Astrocyte of the hippocampus (primary cell): ENCODE measurements around the gene SMYD3.

Source experiments
- DNase-seq: peaks from one replicate; pipeline ENCODE4 v3.0.0; 2011; ENCODE audit warnings: low read depth, low spot score

Gene SMYD3

GRCh38 chr1:245873883-245874671, 633.0 kb downstream of the SMYD3 start:
- peak; percentile 61 for DNase-seq

GRCh38 chr1:245873068-245873467, 634.0 kb downstream of the SMYD3 start:
- no peak for DNase-seq

- peak; percentile 23 for DNase-seq
Observed at GRCh38 chr1:245872475-245872874, 634.6 kb downstream of the SMYD3 start.

GRCh38 chr1:245871915-245872314, 635.2 kb downstream of the SMYD3 start:
- peak; percentile 73 for DNase-seq

GRCh38 chr1:245871191-245871590, 635.9 kb downstream of the SMYD3 start:
- no peak for DNase-seq

GRCh38 chr1:245870698-245871097, 636.4 kb downstream of the SMYD3 start:
- no peak for DNase-seq

- no peak for DNase-seq
Observed at GRCh38 chr1:245869847-245870246, 637.2 kb downstream of the SMYD3 start.

GRCh38 chr1:245867738-245868137, 639.3 kb downstream of the SMYD3 start:
- DNase-seq, result no peak

GRCh38 chr1:245864872-245865271, 642.2 kb downstream of the SMYD3 start:
- DNase-seq, result no peak

- DNase-seq, result peak; percentile 22
Observed at GRCh38 chr1:245863566-245864184, 643.4 kb downstream of the SMYD3 start.

- no peak for DNase-seq
Observed at GRCh38 chr1:245862812-245863540, 644.1 kb downstream of the SMYD3 start.

- DNase-seq, result peak; percentile 84
Observed at GRCh38 chr1:245860657-245861544, 646.2 kb downstream of the SMYD3 start.

- DNase-seq, result peak; percentile 17
Observed at GRCh38 chr1:245859493-245860114, 647.5 kb downstream of the SMYD3 start.

- DNase-seq, result peak; percentile 46
Observed at GRCh38 chr1:245858722-245859492, 648.2 kb downstream of the SMYD3 start.

GRCh38 chr1:245858022-245858721, 648.9 kb downstream of the SMYD3 start:
- DNase-seq, result peak; percentile 23

- peak; percentile 94 for DNase-seq
Observed at GRCh38 chr1:245856944-245857531, 650.0 kb downstream of the SMYD3 start.

GRCh38 chr1:245855846-245856730, 651.0 kb downstream of the SMYD3 start:
- peak; percentile 34 for DNase-seq

- DNase-seq, result no peak
Observed at GRCh38 chr1:245853291-245853690, 653.8 kb downstream of the SMYD3 start.
